T-helper 22 cell (primary cell): ENCODE measurements around the gene TEX44.
A peak's percentile ranks its signal among the peaks of the same experiment; 100 is the strongest.

Experiments used
- DNase-seq: peaks from one replicate; pipeline ENCODE4 v3.0.0-alpha.2; 2020; ENCODE audit warnings: low read depth

TEX44 gene

DNA sequence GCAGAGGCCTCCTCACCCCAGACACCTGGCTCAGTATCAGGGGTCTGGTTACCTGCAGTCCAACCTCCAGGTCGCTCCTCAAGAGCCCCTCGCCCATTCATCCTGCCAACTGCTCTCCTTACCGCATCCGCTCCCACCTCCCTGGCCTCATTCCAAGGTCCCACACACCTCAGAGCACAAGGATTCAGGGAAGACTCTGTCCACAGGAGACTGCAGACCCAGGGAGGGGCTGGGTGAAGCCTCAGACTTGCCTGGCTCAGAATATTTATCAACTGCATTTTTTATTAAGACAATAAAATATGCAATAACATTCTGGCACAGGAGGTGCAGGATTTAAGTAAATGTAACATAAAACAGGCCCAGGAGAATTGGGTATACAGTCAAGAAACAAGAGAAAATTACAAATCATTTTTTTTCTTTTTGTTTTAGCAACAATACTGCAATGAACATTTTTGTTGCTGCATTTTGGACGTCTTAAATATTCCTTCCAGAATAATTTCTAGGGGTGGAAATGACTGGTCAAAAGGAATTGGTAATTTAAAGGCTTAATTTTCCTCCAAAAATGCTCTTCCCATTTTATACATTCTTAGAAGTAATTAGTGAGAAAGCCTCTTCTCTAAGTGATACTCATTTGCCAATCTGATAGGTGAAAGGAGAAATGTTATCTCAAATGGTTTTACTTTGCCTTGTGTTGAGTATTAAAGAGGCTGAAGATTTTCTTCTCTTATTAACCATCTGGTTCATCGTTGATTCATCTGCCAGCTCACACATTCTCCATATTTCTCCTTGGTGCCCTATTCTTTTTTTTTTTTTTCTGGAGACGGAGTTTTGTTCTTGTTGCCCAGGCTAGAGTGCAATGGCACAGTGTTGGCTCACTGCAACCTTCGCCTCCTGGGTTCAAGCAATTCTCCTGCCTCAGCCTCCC is 42.5 kb downstream of the TEX44 start:
- no peak for DNase-seq

DNA sequence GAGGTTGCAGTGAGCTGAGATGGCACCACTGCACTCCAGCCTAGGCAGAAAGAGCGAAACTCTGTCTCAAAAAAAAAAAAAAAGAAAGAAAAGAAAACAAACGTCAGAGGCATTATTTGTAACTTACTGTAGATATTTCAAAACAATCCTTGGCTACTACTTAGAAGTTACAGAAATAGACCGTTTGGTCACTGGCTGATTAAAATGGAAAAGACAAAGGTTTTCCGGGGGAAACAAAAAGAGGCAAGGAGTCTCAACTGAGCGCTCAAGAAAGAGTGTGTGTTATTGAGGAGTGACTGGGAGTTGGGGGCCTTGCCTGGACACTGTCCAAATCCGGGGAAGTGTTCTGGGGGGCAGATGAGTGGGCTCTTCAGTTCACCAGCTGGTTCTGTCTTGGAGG is 47.6 kb downstream of the TEX44 start:
- no peak for DNase-seq

- no peak for DNase-seq
Observed at GRCh38 chr2:231640641-231641111, 48.0 kb downstream of the TEX44 start.

DNA sequence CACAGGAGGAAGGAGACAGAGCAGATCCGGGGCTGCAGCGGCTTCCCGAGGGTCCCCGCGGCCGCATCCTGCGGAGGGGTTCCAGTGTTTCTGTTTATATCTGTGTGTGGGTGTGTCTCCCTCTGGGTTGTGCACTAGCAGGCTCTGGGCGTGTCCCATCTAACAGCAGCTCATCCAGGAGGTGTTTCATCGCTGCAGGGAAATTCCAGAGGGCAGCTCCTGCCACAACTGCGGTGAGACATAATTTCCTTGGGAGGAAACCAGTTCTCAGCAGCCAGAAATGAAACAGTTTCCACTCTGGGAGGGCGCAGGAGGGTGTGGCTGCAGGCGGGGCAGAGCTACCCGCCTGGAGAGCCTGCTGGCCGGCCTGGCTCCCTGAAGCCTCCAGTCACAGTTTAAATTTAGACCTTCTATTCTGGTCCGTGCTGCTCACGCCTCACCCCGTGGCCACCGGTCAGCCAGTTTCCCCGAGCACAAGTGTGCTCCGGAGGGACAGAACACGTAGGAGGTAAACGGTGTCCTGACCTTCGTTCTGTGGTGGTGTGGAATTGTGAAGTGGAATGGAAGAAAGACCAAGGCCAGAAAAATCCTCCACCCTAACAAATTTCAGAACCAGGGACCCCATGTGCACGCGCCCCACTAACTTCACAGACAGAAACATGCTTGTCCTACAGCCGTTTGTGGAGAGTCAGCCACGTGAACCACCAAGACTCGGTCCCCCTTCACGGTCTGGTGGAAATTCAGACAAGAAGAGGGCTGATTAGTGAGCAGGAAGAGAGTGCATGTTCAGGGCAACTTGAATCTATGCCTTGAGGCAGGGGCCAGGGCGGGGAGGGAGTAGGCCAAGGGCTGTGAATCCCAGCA is 50.2 kb downstream of the TEX44 start:
- DNase-seq: peak; percentile 46

- no peak for DNase-seq
Observed at GRCh38 chr2:231643495-231643888, 50.8 kb downstream of the TEX44 start.
